OCI-LY3 (cell line): ENCODE results near the gene GPR135.

ENCODE experiments used
- CTCF ChIP-seq: fragments of 200-600, 300-600 bp; sonication (generic); IDR thresholded peaks from 2 replicates; pipeline ENCODE4 v1.5.1; 2014; ENCODE audit warnings: antibody characterized with exemption, low read length, low read depth
- EZH2phosphoT487 ChIP-seq: fragments of 200-600 bp; shearing (Covaris generic); IDR thresholded peaks from 2 replicates; pipeline ENCODE4 v1.6.1; 2018; ENCODE audit warnings: antibody characterized with exemption, mixed run types, low read depth

- TF ChIP-seq CTCF (no peak), EZH2phosphoT487 (no peak)
Observed at GRCh38 chr14:59484639-59485175, 19.5 kb upstream of the GPR135 start.
